ENCODE results near the gene PPP1R15B. TPM values are rescaled to one million over a fixed set of nuclear protein-coding genes. Genes with fewer than 3 reads are reported as not detected.

Gene PPP1R15B
- total and polyA plus RNA-seq, 8 donors: 6.5 to 74.4 (median 31.6) TPM

GRCh38 chr1:204361781-204362180 lies 49.8 kb downstream of the PPP1R15B start:
- peak overlapping the region in 2 of 5 donors; percentile 50 to 54 for H3K27ac ChIP-seq
- intact Hi-C loops (cut with DNase I; ENCODE audit: low total_unique reads): loop anchor here (5.0 kb wide), 2 partner anchors 149 to 199 kb away; partner anchors contain the start of gene GOLT1A
- 54 to 77% (median 68%) methylated on average over 10 of the region's 10 CpGs for WGBS, 5 donors
- peaks cover 42 to 72% (median 49%) of the 10 kb centered on the region in 4 donors for H3K4me1 ChIP-seq
- H3K36me3 ChIP-seq: no peaks in the 10 kb centered on the region
- DNase-seq: no peak
- H3K27me3 ChIP-seq: peaks cover 0 to 21% (median 0%) of the 10 kb centered on the region in 3 donors
- TF ChIP-seq POLR2A (IDR thresholded peaks at IDR 0.05) (no peak), EP300 (IDR thresholded peaks at IDR 0.05) (no peak), CTCF (IDR thresholded peaks at IDR 0.05) (no peak), POLR2AphosphoS5 (IDR thresholded peaks at IDR 0.05) (no peak)
- no peaks in the 10 kb centered on the region for H3K9me3 ChIP-seq
- H3K4me3 ChIP-seq: no peak overlapping the region

DNA sequence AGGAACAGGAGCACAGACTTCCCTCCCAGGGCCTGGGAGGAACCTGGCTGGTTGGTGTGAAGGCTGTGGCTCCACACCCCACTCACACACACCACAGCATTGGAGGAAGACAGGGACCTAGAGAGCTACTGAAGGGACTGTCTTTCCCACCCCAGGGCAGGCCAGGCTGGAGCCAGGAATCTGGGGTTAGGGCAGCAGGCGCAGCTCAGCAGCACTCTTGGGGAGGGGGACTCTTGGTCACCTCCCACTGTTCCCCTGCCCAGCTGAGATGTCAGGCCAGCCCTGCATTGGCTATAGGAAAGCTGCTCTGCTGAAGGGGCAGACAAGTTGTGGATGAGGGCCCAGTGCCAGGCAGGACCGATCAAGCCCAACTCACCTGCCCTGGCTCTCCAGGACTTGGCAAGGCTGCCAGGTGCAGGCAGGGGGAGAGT lies 50.3 kb downstream of the PPP1R15B start:
- 40 to 63% (median 57%) methylated on average over 2 of the region's 2 CpGs for WGBS, 5 donors
- peaks cover 0 to 21% (median 0%) of the 10 kb centered on the region in 3 donors for H3K27me3 ChIP-seq
- peak overlapping the region in 3 of 5 donors; percentile 29 to 54 (median 50) for H3K27ac ChIP-seq
- intact Hi-C loops (cut with DNase I; ENCODE audit: low total_unique reads): loop anchor here (5.0 kb wide), 2 partner anchors 149 to 199 kb away; partner anchors contain the start of gene GOLT1A
- no peaks in the 10 kb centered on the region for H3K36me3 ChIP-seq
- no peaks in the 10 kb centered on the region for H3K9me3 ChIP-seq
- DNase-seq: peak in 1 of 2 donors; percentile 60
- TF ChIP-seq EP300 (IDR thresholded peaks at IDR 0.05) (no peak), POLR2AphosphoS5 (IDR thresholded peaks at IDR 0.05) (no peak), POLR2A (IDR thresholded peaks at IDR 0.05) (no peak), CTCF (IDR thresholded peaks at IDR 0.05) (no peak)
- peaks cover 42 to 72% (median 49%) of the 10 kb centered on the region in 4 donors for H3K4me1 ChIP-seq
- H3K4me3 ChIP-seq: no peak overlapping the region

DNA sequence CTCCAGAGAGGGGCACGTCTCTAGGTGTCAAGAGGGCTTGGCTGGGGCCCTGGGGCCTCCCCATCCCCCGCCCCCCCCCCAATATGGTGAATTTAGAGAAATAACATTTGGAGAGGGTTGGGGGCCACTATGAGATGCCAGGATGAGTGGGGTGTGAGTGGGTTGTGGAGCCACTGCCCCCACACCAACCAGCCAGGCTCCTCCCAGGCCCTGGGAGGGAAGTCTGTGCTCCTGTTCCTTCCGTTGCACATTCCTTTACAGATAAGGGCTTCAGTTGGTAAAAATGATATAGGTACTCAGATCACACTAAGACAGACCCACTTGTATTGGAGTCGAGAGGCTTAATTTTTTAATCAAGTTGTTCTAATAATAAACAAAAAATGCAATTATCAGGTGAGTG lies 51.3 kb downstream of the PPP1R15B start:
- peaks cover 0 to 21% (median 0%) of the 10 kb centered on the region in 3 donors for H3K27me3 ChIP-seq
- peaks cover 42 to 72% (median 49%) of the 10 kb centered on the region in 4 donors for H3K4me1 ChIP-seq
- WGBS, 5 donors: 17 to 46% (median 26%) methylated on average over 3 to 4 of the region's 4 CpGs
- H3K9me3 ChIP-seq: no peaks in the 10 kb centered on the region
- H3K27ac ChIP-seq: peak overlapping the region in 2 of 5 donors; percentile 42 to 48
- no peak for DNase-seq
- no peaks in the 10 kb centered on the region for H3K36me3 ChIP-seq
- TF ChIP-seq POLR2AphosphoS5 (IDR thresholded peaks at IDR 0.05) (no peak), POLR2A (IDR thresholded peaks at IDR 0.05) (no peak), EP300 (IDR thresholded peaks at IDR 0.05) (no peak), CTCF (IDR thresholded peaks at IDR 0.05) (no peak)
- intact Hi-C loops (cut with DNase I; ENCODE audit: low total_unique reads): loop anchor here (5.0 kb wide), 2 partner anchors 148 to 198 kb away; partner anchors contain the start of gene GOLT1A
- H3K4me3 ChIP-seq: no peak overlapping the region

GRCh38 chr1:204359474-204360255 lies 52.0 kb downstream of the PPP1R15B start, which contains the start of gene PLEKHA6:
PLEKHA6 (minus strand) TSS chr1:204359929; CDS start chr1:204273727, 86,202 bp downstream.
- 7 to 26% (median 17%) methylated on average over 12 to 20 of the region's 20 CpGs for WGBS, 5 donors
- peak within 1 kb of the TSS in 3 of 5 donors; percentile 6 to 48 (median 42) for H3K27ac ChIP-seq
- peaks cover 0 to 21% (median 0%) of the 10 kb centered on the region in 3 donors for H3K27me3 ChIP-seq
- peak within 1 kb of the TSS in 1 of 4 donors; percentile 24 for H3K4me3 ChIP-seq
- H3K36me3 ChIP-seq: no peaks in the 10 kb centered on the region
- intact Hi-C loops (cut with DNase I; ENCODE audit: low total_unique reads): loop anchor here (5.0 kb wide), 2 partner anchors 147 to 197 kb away; partner anchors contain the start of gene GOLT1A
- H3K4me1 ChIP-seq: peaks cover 42 to 72% (median 49%) of the 10 kb centered on the region in 4 donors
- TF ChIP-seq CTCF (IDR thresholded peaks at IDR 0.05): peak in 2 of 7 experiments; percentile 3 to 23
- TF ChIP-seq EP300 (IDR thresholded peaks at IDR 0.05): no peak
- TF ChIP-seq POLR2AphosphoS5 (IDR thresholded peaks at IDR 0.05): no peak
- H3K9me3 ChIP-seq: no peaks in the 10 kb centered on the region
- DNase-seq: peak in 1 of 2 donors; percentile 88
